Fibroblast of lung (primary cell): ENCODE data around the gene UBE2B.

ENCODE experiments used
- CTCF ChIP-seq, 2 donors: IDR thresholded peaks in 1 of 2; conservative IDR thresholded peaks in 1 of 2; 1 replicate in 1 of 2; 2 replicates in 1 of 2; pipeline ENCODE4 v1.5.1; 2011 to 2012; ENCODE audit warnings: low read length in 2 of 2, control low read depth in 1 of 2, inconsistent platforms in 1 of 2, low read depth in 1 of 2, mild to moderate bottlenecking in 1 of 2
- EZH2 ChIP-seq: IDR thresholded peaks from 2 replicates; pipeline ENCODE4 v1.5.1; 2012; ENCODE audit warnings: low read length, control low read depth, mild to moderate bottlenecking; ENCODE audit errors: missing control alignments

GRCh38 chr5:134398609-134399155 lies 27.3 kb downstream of the UBE2B start:
- TF ChIP-seq CTCF (conservative IDR thresholded peaks at IDR 0.05 in 1 of 2, IDR thresholded peaks at IDR 0.05 in 1 of 2; ENCODE audit: low read depth in 1 of 2, low read length in 2 of 2) (no peak), EZH2 (no peak)
